Endodermal cell (in vitro differentiated cells): Measurements from ENCODE around the gene ACAN. TPM values are rescaled to one million over a fixed set of nuclear protein-coding genes. Genes with fewer than 3 reads are reported as not detected.

Experiments used
- total RNA-seq, 2 donors: library from RNA; stranded (reverse); fragmentation: NEBNext Ultra II Directional in 1 of 2; extraction: Animal tissue kit (Norgen Biotek cat#: 25700) in 1 of 2; gene quantifications; 2 replicates in 1 of 2; 3 replicates in 1 of 2; pipeline ENCODE4 v1.2.1, GENCODE V29; 2021

ACAN gene
- total RNA-seq, 2 donors from 2014 or later: 0.38 to 0.75 TPM

Other genes starting within 250 kb of the ACAN start
- gene AEN, start 182.1 kb upstream of the ACAN start, total RNA-seq: 10 to 100 TPM; 64.7 to 76.4 TPM
- gene ISG20, start 164.4 kb upstream of the ACAN start, total RNA-seq: 10 to 100 TPM in 1 of 2 donors, 1 to 10 TPM in 1; 9.3 to 11.4 TPM
- gene HAPLN3, start 92.1 kb downstream of the ACAN start, total RNA-seq: 10 to 100 TPM in 1 of 2 donors, 1 to 10 TPM in 1; 5.8 to 15.6 TPM
- 100 to 1,000 TPM; 284 to 598 TPM for gene MFGE8, start 109.9 kb downstream of the ACAN start, total RNA-seq